ENCODE results near the gene PLAC9. TPM values are rescaled to one million over a fixed set of nuclear protein-coding genes. Genes with fewer than 3 reads are reported as not detected.
"Not testable (repeated sequence)": the region's sequence is repeated elsewhere in the genome, so short reads cannot be mapped to it uniquely, and the experiment has no call there.

PLAC9 gene
- total RNA-seq (2014; rRNA removed; shearing (Covaris generic)) (8.8 and 19.6 TPM in 2 replicates), polyA plus RNA-seq (2016; fragmentation: Nextera tagmentation; extraction: Ambion mirVana) (117 and 118 TPM in 2 replicates)

DNA sequence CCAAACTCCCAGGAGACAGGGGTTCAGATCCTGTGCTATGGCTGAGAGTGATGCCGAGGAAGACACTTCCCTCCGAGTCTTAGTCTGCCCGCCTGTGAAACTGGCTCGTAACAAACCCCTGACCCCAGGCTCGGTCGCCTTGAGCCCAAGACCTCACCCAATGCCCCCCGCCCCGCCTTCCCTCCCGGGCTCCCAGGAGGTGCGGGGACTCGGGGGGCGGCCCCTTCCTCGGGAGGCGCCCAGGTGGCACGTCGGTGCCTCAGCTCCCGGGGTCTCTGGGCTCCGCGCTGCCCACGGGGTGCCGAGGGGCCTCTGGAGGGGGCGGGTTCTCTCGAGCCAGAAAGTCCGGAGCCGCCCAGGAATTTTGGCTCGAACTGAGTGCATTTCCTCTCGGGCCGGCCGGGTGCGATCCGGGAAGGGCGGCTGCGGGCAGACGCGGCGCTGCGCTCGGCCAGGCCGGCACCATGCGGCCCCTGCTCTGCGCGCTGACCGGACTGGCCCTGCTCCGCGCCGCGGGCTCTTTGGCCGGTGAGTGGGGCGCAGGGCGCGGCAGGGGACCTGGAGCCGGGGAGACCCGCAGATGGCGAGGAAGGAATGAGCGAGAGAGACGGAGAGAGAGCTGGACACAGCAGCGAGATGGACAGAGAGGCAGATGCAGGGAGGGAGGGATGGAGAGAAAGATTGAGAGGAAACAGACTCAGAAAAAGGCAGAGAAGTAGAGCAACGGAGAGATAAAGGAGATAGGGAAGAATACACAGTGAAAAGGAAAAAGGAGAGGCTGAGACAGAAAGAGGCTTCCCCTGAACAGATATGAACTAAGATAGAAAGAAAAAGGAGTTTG is at the start of gene PLAC9:
Gene PLAC9 (plus strand): TSS at position 432 of the 841 bp plus-strand sequence. CDS start 33 bp downstream, at position 465.
- peak; percentile 77 for DNase-seq
- no peaks in the 10 kb centered on the region for H3K9me2 ChIP-seq (ENCODE audit: insufficient read depth)
- H2AFZ ChIP-seq, result peak within 1 kb of the TSS; percentile 79
- H3K79me2 ChIP-seq (ENCODE audit: insufficient read depth), result peaks cover 10% of the 10 kb centered on the region
- no peaks in the 10 kb centered on the region for H4K20me1 ChIP-seq (ENCODE audit: insufficient read depth)
- no peaks in the 10 kb centered on the region for H3K27me3 ChIP-seq (replicated peaks; ENCODE audit: insufficient read depth)
- peak within 1 kb of the TSS; percentile 78 for H3K27ac ChIP-seq
- in situ Hi-C loops (cut with MboI), result no loop called here
- peaks cover 46% of the 10 kb centered on the region for H3K4me1 ChIP-seq (ENCODE audit: insufficient read depth)
- TF ChIP-seq EZH2 (IDR thresholded peaks at IDR 0.05; ENCODE audit: insufficient read depth, poor library complexity, severe bottlenecking) (no peak), EZH2phosphoT487 (IDR thresholded peaks at IDR 0.05; ENCODE audit: insufficient read depth, low read depth) (no peak)
- H3K4me2 ChIP-seq (ENCODE audit: unreplicated experiment), result peak within 1 kb of the TSS; percentile 100
- peaks cover 20% of the 10 kb centered on the region for H3F3A ChIP-seq (ENCODE audit: insufficient read depth)
- 1 to 4% methylated on average over 39 to 54 of the region's 58 CpGs for WGBS, 2 experiments (ENCODE audit: low coverage in 1 of 2, low lambda C conversion rate in 2 of 2, missing lambda C conversion rate in 2 of 2)
- H3K9ac ChIP-seq, result peak within 1 kb of the TSS; percentile 94
- H3K9me3 ChIP-seq (ENCODE audit: low read depth), result no peaks in the 10 kb centered on the region
- H3K4me3 ChIP-seq, result peak within 1 kb of the TSS; percentile 84
- H3K36me3 ChIP-seq (ENCODE audit: low read depth), result no peaks in the 10 kb centered on the region

DNA sequence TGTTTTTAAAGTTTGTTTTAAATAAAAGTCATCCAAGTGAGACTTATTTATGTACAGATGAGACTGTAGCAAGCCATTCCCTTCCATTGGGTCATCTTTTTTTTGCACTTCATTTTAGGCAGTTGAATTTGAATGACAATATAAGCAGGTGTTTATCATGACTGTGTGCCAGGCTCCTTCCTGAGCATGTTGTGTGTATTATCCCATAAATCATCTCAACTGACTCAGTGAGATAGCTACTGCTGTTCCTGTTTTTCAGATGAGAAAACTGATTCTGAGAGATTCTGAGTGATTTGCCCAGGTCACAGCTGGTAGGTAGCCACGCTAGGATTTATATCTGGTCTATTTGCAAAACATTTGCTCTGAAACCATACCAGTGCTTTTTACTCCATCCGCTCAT is 42.4 kb upstream of the PLAC9 start:
- H3F3A ChIP-seq (ENCODE audit: insufficient read depth), result no peaks in the 10 kb centered on the region
- no peak for DNase-seq
- in situ Hi-C loops (cut with MboI), result no loop called here
- TF ChIP-seq EZH2 (IDR thresholded peaks at IDR 0.05; ENCODE audit: insufficient read depth, poor library complexity, severe bottlenecking), result no peak
- no peak for TF ChIP-seq EZH2phosphoT487 (IDR thresholded peaks at IDR 0.05; ENCODE audit: insufficient read depth, low read depth)
- H3K27ac ChIP-seq, result no peak overlapping the region
- no peak overlapping the region for H3K4me3 ChIP-seq
- H3K4me1 ChIP-seq (ENCODE audit: insufficient read depth), result no peaks in the 10 kb centered on the region
- no peaks in the 10 kb centered on the region for H3K27me3 ChIP-seq (replicated peaks; ENCODE audit: insufficient read depth)
- H3K36me3 ChIP-seq (ENCODE audit: low read depth), result no peaks in the 10 kb centered on the region
- H4K20me1 ChIP-seq (ENCODE audit: insufficient read depth), result no peaks in the 10 kb centered on the region
- H3K4me2 ChIP-seq (ENCODE audit: unreplicated experiment), result no peak overlapping the region
- no peaks in the 10 kb centered on the region for H3K9me3 ChIP-seq (ENCODE audit: low read depth)
- H3K79me2 ChIP-seq (ENCODE audit: insufficient read depth), result no peaks in the 10 kb centered on the region
- 84 to 91% methylated on average over 2 of the region's 2 CpGs for WGBS, 2 experiments (ENCODE audit: low coverage in 1 of 2, low lambda C conversion rate in 2 of 2, missing lambda C conversion rate in 2 of 2)
- H3K9ac ChIP-seq, result no peak overlapping the region
- H2AFZ ChIP-seq, result no peak overlapping the region
- no peaks in the 10 kb centered on the region for H3K9me2 ChIP-seq (ENCODE audit: insufficient read depth)

DNA sequence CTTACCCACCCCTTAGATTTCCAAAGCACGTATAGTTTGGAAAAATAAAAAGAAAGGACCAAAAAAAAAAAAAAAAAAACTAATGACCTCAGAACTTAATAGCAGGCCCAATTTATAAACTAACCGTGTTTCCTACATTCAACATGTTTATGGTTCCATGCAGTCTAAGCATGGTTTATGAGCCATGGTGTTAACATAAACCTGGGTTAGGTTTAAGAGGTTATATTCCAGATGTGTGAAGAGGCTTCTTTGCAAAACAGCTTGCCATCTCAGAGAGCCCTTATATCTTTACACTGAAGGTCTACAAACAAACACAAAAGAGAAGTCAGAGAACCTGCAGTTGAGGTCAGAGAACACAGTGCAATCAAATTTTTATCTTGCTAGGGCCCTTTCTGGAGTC is 38.3 kb upstream of the PLAC9 start:
- Histone ChIP-seq H3K36me3 (ENCODE audit: low read depth) (no peaks in the 10 kb centered on the region), H3K9me3 (ENCODE audit: low read depth) (no peaks in the 10 kb centered on the region), H3K27ac (no peak overlapping the region), H2AFZ (no peak overlapping the region), H3K9ac (no peak overlapping the region), H3K4me3 (no peak overlapping the region), H3K4me1 (ENCODE audit: insufficient read depth) (no peaks in the 10 kb centered on the region), H3K27me3 (replicated peaks; ENCODE audit: insufficient read depth) (no peaks in the 10 kb centered on the region), H4K20me1 (ENCODE audit: insufficient read depth) (no peaks in the 10 kb centered on the region), H3K9me2 (ENCODE audit: insufficient read depth) (no peaks in the 10 kb centered on the region), H3F3A (ENCODE audit: insufficient read depth) (no peaks in the 10 kb centered on the region), H3K79me2 (ENCODE audit: insufficient read depth) (no peaks in the 10 kb centered on the region), H3K4me2 (ENCODE audit: unreplicated experiment) (no peak overlapping the region)
- in situ Hi-C loops (cut with MboI), result no loop called here
- DNase-seq, result no peak
- no peak for TF ChIP-seq EZH2 (IDR thresholded peaks at IDR 0.05; ENCODE audit: insufficient read depth, poor library complexity, severe bottlenecking)
- no peak for TF ChIP-seq EZH2phosphoT487 (IDR thresholded peaks at IDR 0.05; ENCODE audit: insufficient read depth, low read depth)
- 87 to 89% methylated on average over 2 of the region's 2 CpGs for WGBS, 2 experiments (ENCODE audit: low coverage in 1 of 2, low lambda C conversion rate in 2 of 2, missing lambda C conversion rate in 2 of 2)

DNA sequence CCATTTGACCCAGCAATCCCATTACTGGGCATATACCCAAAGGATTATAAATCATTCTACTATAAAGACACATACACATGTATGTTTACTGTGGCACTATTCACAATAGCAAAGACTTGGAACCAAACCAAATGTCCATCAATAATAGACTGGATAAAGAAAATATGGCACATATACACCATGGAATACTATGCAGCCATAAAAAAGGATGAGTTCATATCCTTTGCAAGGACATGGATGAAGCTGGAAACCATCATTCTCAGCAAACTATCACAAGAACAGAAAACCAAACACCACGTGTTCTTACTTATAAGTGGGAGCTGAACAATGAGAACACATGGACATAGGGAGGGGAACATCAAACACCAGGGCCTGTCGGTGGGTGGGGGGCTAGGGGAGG is 34.3 kb upstream of the PLAC9 start:
- H3K4me3 ChIP-seq; H3K4me1 ChIP-seq (ENCODE audit: insufficient read depth): not testable (repeated sequence)
- WGBS, 2 experiments (ENCODE audit: low coverage in 1 of 2, low lambda C conversion rate in 2 of 2, missing lambda C conversion rate in 2 of 2), result 45 to 51% methylated on average over 2 of the region's 2 CpGs

DNA sequence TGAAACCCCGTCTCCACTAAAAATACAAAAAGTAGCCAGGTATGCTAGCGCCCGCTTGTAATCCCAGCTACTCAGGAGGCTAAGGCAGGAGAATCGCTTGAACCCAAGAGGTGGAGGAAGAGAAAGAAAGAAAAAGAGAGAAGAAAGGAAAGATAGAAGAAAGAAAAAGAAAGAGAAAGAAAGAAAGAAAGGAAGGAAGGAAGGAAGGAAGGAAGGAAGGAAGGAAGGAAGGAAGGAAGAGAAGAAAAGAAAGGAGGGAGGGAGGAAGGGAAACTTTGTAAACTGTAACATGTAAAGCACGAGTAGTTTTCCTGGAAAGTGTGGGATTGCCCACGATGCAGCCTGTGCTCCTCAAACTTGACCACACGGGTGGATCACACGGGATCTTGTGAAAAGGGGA is 33.2 kb upstream of the PLAC9 start:
- H3K27ac ChIP-seq; H3K9me3 ChIP-seq (ENCODE audit: low read depth); H3K9ac ChIP-seq; H4K20me1 ChIP-seq (ENCODE audit: insufficient read depth); DNase-seq; H3K79me2 ChIP-seq (ENCODE audit: insufficient read depth); H2AFZ ChIP-seq; H3K36me3 ChIP-seq (ENCODE audit: low read depth); H3K9me2 ChIP-seq (ENCODE audit: insufficient read depth); H3K4me3 ChIP-seq; in situ Hi-C loops (cut with MboI); H3K27me3 ChIP-seq (replicated peaks; ENCODE audit: insufficient read depth); H3K4me2 ChIP-seq (ENCODE audit: unreplicated experiment): not testable (repeated sequence)
- peaks cover 11% of the 10 kb centered on the region for H3K4me1 ChIP-seq (ENCODE audit: insufficient read depth)
- peaks cover 16% of the 10 kb centered on the region for H3F3A ChIP-seq (ENCODE audit: insufficient read depth)
- WGBS, 2 experiments (ENCODE audit: low coverage in 1 of 2, low lambda C conversion rate in 2 of 2, missing lambda C conversion rate in 2 of 2), result 68 to 74% methylated on average over 8 of the region's 8 CpGs

More for the DNA sequence above, 34.3 kb upstream of the PLAC9 start:
- DNase-seq; H3F3A ChIP-seq (ENCODE audit: insufficient read depth); H3K79me2 ChIP-seq (ENCODE audit: insufficient read depth); H3K27ac ChIP-seq; H3K9me2 ChIP-seq (ENCODE audit: insufficient read depth); H3K27me3 ChIP-seq (replicated peaks; ENCODE audit: insufficient read depth); H3K36me3 ChIP-seq (ENCODE audit: low read depth); in situ Hi-C loops (cut with MboI); H3K4me2 ChIP-seq (ENCODE audit: unreplicated experiment); H2AFZ ChIP-seq; H4K20me1 ChIP-seq (ENCODE audit: insufficient read depth); H3K9me3 ChIP-seq (ENCODE audit: low read depth); H3K9ac ChIP-seq: not testable (repeated sequence)
